ENCODE results near the gene MTFR1L. TPM values are rescaled to one million over a fixed set of nuclear protein-coding genes. Genes with fewer than 3 reads are reported as not detected.

Gene MTFR1L
- total RNA-seq, 1 donor from 2014 or later, result 15.0 TPM

GRCh38 chr1:25811384-25812082 lies 8.2 kb upstream of the MTFR1L start:
- no peaks in the 10 kb centered on the region for H3K27me3 ChIP-seq (ENCODE audit: control insufficient read depth, insufficient read depth, low read length)
- no peak for DNase-seq (ENCODE audit: low read depth)
- TF ChIP-seq CTCF (IDR thresholded peaks at IDR 0.05; ENCODE audit: insufficient read depth, low read length, severe bottlenecking), result no peak
- peaks cover 27% of the 10 kb centered on the region for H3K36me3 ChIP-seq (ENCODE audit: control insufficient read depth, insufficient read depth, low read length)
- FAIRE-seq, result no peak
- no peak overlapping the region for H3K4me3 ChIP-seq (ENCODE audit: low read depth, low read length)

- peaks cover 25% of the 10 kb centered on the region for H3K36me3 ChIP-seq (ENCODE audit: control insufficient read depth, insufficient read depth, low read length)
- DNase-seq (ENCODE audit: low read depth) (no peak), FAIRE-seq (no peak)
- H3K4me3 ChIP-seq (ENCODE audit: low read depth, low read length), result no peak overlapping the region
- no peak for TF ChIP-seq CTCF (IDR thresholded peaks at IDR 0.05; ENCODE audit: insufficient read depth, low read length, severe bottlenecking)
- H3K27me3 ChIP-seq (ENCODE audit: control insufficient read depth, insufficient read depth, low read length), result no peaks in the 10 kb centered on the region
Observed at GRCh38 chr1:25813071-25813733, 6.6 kb upstream of the MTFR1L start.

GRCh38 chr1:25813734-25814471 lies 5.9 kb upstream of the MTFR1L start:
- Histone ChIP-seq H3K4me3 (ENCODE audit: low read depth, low read length) (no peak overlapping the region), H3K27me3 (ENCODE audit: control insufficient read depth, insufficient read depth, low read length) (no peaks in the 10 kb centered on the region), H3K36me3 (ENCODE audit: control insufficient read depth, insufficient read depth, low read length) (peaks cover 21% of the 10 kb centered on the region)
- DNase-seq (ENCODE audit: low read depth) (no peak), FAIRE-seq (no peak)
- no peak for TF ChIP-seq CTCF (IDR thresholded peaks at IDR 0.05; ENCODE audit: insufficient read depth, low read length, severe bottlenecking)

GRCh38 chr1:25814549-25815087 lies 5.1 kb upstream of the MTFR1L start:
- Histone ChIP-seq H3K4me3 (ENCODE audit: low read depth, low read length) (no peak overlapping the region), H3K36me3 (ENCODE audit: control insufficient read depth, insufficient read depth, low read length) (peaks cover 17% of the 10 kb centered on the region), H3K27me3 (ENCODE audit: control insufficient read depth, insufficient read depth, low read length) (no peaks in the 10 kb centered on the region)
- DNase-seq (ENCODE audit: low read depth) (no peak), FAIRE-seq (no peak)
- TF ChIP-seq CTCF (IDR thresholded peaks at IDR 0.05; ENCODE audit: insufficient read depth, low read length, severe bottlenecking), result no peak

GRCh38 chr1:25815208-25816111 lies 4.3 kb upstream of the MTFR1L start:
- Histone ChIP-seq H3K36me3 (ENCODE audit: control insufficient read depth, insufficient read depth, low read length) (peaks cover 14% of the 10 kb centered on the region), H3K27me3 (ENCODE audit: control insufficient read depth, insufficient read depth, low read length) (no peaks in the 10 kb centered on the region), H3K4me3 (ENCODE audit: low read depth, low read length) (no peak overlapping the region)
- no peak for TF ChIP-seq CTCF (IDR thresholded peaks at IDR 0.05; ENCODE audit: insufficient read depth, low read length, severe bottlenecking)
- FAIRE-seq, result no peak
- no peak for DNase-seq (ENCODE audit: low read depth)

Measured in bronchial epithelial cell (primary cell).